IPS DF 4.7 (cell line): ENCODE results near the gene EHBP1.
"Not testable (repeated sequence)": the region's sequence is repeated elsewhere in the genome, so short reads cannot be mapped to it uniquely, and the experiment has no call there.

ENCODE experiments used
- DNase-seq: peaks from one replicate; pipeline ENCODE4 v3.0.0-alpha.2; 2013; ENCODE audit warnings: low spot score; ENCODE audit errors: extremely low read depth

EHBP1 gene

DNA sequence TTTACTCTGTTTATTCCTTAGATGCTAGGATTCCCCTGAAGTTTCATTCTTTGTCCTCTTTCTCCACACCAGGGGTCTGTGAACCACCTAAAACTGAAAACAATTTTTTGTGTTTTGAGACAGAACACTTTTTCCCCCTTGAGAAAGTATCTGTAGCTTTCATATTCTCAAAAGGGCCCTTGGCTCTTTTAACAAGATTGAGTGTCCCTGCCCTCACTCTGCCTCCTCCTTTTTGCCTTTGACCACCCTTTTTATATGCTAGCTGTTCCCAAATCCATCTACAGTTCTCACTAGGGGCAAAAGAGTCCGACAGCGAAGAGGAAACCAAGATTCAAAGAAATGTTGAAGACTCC lies 883 bp upstream of the EHBP1 start:
- DNase-seq, result no peak

DNA sequence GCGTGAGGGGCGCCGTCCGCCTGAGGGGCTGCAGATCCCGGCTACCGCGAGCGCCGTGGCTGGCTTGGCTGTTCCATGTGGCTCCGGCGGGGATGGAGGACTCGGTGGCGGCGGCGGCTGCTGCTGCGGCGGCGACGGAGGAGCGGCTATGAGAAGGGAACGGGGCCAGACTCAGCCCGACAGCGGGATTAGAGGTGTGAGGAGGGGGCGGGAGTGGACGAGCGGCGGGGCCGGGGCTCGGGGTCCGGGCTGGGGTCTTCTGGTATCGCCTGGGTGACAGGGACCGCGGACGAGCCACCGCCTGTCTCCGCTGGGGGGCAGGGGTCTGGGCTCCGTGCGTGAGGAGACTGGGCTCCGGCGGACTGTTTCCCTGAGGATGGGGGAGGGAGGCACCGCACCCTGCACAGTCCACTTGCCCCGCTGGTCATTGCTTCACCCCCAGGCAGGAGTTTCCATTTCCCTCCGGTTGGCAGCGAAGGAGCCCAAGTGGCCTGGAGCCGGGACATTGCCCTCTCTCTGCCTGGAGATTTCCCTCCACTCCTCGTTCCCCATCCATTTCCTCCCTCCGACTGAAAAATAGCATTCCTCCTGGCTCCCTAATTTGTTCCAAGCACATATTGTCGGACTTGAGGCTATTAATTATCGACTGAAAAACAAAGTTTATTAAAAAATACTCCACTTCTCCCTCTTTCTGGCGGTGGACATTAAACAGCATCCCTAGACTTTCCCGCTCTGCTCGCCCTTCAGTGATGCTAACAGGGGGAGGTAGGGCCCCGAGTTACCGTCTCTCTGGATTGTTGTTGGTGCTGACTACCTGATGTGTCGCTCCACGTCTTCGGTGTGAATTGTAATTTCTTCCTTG lies 577 bp downstream of the EHBP1 start:
- DNase-seq, result no peak

DNA sequence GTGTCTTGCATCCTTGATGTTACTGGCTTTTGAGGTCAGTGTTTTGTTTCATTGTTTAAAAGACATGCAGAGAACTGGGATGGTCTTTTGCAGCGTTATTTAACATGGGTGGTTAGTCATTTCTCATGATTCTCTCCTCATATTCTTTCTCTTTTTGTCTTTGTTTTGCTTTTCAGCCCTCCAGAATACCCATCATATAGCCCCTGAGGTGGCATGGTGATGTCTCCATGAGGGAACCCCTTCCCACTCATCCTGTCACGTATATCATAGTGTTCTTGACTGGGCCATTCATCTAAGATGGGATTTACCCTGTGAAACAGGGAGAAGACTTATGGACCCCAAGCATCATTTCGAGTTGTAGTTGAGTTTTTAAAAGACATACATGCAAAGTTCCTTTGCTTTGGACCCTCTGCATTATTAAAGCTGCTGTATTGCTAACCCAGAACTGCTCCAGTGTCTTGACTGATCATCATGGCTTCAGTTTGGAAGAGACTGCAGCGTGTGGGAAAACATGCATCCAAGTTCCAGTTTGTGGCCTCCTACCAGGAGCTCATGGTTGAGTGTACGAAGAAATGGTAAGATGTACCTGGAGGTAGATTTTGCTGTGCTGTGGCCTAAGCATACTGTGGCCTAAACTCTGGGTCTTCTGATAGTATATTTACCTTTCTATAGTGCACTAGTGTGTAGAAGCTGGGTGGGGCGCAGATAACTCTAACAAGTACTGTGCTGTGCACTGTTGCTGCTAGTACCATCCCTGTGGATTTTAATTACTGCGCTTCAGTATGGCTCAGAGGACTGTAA lies 1.4 kb downstream of the EHBP1 start:
- no peak for DNase-seq

DNA sequence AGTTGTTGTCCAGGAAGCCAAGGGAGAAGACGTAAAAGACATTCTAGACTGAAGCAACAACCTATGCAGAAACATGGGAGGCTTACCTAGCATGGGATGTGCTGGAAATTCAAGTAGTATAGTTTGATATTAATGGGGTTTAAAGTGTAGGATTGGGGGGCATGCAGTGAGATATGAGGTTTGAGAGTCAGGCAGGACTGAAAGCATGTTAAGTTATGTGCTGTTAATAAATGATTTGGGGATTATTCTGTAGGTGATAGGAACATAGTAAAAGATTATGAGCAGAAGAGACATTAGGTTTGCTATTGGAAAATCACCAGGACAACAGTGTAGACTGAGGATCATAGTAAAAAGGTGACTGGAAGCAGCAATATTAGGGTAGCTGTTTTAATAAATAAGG lies 3.2 kb downstream of the EHBP1 start:
- no peak for DNase-seq

DNA sequence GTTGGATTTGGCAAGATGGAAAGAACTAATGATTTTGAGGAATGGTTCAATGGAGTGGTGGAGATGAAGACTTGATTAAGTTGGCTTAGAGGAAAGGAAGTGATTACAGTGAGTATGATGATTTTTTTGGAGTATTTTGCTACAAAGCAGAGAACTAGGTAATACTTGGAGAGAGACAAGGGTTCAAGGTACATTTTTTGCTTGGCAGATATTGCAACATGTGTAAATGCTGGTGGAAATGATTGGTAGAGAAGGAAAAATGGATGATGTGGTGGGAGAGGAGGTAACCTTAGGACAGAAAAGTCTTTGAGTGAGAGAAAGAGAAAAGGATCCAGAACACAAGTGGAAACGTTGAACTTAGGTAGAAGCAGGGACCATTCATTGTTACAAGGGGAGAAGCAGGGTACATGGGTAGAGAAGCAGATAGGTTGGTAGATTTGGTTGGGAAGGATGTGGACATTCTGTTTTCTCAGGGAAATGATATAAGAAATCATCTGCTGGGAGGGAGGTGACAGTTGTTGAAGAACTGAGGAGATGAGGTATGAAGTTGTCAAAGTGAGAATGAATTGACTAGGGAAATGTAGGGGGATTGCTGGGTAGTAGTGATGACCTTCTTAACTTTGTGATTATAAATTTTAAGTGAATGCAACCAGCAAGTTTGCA lies 6.5 kb downstream of the EHBP1 start:
- DNase-seq, result no peak

DNA sequence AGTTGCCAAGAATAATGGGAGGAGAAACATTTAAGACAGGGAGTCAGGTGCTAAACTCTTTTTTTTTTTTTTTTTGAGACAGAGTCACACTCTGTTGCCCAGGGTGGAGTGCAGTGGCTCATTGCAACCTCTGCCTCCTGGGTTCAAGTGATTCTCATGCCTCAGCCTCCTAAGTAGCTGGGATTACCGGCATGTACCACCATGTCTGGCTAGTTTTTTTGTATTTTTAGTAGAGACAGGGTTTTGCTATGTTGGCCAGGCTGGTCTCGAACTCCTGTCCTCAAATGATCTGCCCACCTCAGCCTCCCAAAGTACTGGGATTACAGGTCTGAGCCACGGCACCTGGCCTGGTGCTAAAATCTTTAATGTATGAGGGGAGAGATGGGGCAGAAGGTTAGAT lies 7.7 kb downstream of the EHBP1 start:
- not testable (repeated sequence) for DNase-seq

DNA sequence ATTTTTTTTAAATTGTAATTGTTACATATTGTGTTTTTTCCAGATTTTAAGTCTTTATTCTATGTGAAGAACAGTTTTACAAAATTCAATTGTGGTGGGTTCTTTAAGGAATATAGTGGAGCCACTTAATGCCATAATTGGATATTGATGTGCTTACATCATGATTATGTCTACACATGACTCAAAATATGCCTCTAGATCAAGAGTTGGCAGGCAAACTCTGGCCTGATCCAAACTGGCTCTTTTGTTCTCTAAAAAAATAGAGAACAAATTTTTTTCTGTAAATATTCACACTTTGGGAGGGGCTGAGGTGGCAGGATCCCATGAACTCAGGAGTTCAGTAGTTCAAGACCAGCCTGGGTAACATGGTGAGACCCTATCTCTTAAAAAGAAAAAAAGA lies 8.3 kb downstream of the EHBP1 start:
- no peak for DNase-seq

DNA sequence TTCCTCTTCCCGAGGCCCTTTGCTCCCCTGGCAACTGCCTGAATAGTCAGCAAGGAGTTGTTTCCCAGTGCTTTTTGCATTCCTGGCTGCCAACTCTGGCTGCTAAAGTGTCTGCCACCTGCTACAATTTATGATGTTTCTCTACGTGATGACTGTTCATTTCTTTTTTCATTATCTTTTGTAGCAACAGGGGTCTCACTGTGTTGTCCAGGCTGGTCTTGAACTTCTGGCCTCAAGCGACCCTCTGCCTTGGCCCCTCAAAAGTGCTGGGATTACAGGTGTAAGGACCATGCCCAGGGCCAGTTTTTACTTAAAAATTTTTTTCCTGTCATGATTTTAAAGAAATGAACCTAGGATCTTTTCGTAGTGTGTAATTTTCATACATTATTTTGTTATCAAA lies 11.3 kb downstream of the EHBP1 start:
- no peak for DNase-seq

DNA sequence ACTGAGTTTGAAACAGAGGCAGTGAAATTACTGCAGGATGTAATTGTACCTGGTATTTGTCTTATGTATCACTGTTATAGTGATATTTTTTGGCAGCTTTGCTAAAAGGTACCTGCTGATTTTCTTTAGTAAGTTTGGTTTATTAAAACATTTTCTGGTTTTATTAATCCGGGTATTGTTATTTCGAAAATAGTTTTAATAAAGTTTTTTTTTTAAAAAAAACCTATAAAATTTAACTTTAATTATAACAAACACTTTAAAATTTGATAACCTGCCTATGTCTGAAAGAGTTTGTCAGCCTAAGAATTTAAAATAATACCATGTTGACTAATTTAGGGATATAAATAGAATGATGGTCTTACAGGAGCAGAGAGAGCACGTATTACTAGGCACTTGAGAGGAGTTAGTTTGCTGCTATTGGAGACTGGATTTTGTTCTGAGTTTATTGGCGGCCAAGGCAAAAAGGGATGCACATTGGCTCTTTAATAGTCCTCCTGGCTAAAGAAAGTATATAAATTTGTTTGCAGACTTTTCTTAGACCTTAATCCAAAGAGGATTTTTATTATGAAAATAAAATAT lies 12.1 kb downstream of the EHBP1 start:
- DNase-seq, result no peak

DNA sequence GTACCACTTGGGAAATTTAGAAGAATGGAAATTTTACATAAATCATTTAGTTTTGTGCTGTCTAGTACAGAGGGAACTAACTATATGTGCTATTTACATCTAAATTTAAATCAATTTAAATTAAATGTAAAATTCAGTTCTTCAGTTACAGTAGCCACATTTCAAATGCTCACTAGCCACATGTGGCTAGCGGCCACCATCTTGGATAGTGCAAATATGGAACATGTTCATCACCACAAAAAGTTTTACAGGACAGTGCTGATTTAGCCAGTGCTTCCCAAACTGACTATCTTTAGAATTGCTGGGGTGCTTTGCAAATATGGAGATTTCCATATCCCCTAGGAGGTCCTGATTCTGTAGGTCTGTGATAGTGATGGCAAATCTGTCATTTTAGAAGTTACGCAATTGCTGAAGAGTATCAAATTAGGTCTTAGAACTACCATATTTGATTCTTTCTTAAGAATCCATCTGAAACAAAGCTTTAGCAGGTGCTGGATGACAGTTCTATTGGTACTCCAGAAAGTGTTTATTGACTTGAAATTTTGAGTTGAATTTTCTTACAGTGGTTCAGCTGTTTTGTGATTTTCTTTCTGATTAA lies 12.8 kb downstream of the EHBP1 start:
- DNase-seq, result no peak

DNA sequence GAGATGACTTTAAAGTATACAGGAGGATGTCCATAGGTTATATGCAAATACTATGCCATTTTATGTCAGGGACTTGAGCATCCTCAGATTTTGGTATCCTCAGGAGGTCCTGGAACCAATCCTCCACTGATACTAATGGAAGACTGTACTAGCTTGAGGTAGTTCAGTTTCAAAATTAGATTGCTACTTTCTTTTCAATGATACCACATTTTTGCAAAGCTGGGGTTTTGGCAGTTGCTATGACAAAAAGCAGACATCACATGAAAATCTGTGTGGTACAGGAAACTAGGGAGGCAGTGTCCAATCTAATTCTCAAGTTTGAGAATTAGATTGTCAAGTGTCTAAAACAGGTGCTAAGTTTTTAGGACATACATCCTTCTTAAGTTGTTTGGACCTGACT lies 14.2 kb downstream of the EHBP1 start:
- DNase-seq, result no peak

DNA sequence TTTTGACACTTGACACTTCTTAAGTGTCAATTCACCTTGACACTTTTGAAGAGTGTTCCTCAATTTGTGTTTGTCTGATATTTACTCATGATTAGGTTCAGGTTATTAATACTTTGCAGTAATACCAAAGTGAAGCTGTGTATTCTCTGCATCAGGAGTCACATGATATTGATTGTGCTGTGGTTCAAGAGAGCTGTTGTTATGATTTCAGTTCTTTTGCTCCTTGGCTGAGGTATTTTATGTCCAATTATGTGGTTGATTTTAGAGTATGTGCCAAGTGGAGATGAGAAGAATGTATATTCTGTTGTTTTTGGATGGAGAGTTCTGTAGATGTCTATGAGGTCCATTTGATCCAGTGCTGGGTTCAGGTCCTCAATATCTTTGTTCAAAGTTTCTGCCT lies 17.2 kb downstream of the EHBP1 start:
- DNase-seq, result no peak

DNA sequence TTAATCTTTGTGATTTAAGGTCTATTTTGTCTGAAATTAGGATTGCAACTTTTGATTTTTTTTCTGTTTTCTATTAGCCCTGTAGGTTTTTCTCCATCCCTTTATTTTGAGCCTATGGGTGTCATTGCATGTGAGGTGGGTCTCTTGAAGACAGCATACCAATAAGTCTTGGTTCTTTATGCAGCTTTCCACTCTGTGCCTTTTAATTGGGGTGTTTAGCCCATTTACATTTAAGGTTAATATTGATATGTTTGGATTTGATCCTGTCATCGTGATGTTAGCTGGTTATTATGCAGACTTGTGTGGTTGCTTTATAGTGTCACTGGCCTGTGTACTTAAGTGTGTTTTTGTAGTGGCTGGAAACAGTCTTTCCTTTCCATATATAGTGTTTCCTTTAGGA lies 17.7 kb downstream of the EHBP1 start:
- DNase-seq, result no peak

DNA sequence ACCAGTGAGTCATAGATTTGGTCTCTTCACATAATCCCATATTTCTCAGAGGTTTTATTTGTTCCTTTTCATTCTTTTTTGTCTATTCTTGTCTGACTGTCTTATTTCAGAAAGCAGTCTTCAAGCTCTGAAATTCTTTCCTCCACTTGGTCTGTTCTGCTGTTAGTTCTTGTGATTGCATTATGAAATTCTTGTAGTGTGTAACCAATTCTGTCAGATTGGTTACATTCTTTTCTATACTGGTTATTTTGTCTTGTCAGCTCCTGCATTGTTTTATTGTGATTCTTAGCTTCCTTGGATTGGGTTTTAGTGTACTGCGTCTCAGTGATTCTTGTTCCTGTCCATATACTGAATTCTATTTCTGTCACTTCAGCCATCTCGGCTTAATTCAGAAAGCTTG lies 18.6 kb downstream of the EHBP1 start:
- DNase-seq, result no peak

DNA sequence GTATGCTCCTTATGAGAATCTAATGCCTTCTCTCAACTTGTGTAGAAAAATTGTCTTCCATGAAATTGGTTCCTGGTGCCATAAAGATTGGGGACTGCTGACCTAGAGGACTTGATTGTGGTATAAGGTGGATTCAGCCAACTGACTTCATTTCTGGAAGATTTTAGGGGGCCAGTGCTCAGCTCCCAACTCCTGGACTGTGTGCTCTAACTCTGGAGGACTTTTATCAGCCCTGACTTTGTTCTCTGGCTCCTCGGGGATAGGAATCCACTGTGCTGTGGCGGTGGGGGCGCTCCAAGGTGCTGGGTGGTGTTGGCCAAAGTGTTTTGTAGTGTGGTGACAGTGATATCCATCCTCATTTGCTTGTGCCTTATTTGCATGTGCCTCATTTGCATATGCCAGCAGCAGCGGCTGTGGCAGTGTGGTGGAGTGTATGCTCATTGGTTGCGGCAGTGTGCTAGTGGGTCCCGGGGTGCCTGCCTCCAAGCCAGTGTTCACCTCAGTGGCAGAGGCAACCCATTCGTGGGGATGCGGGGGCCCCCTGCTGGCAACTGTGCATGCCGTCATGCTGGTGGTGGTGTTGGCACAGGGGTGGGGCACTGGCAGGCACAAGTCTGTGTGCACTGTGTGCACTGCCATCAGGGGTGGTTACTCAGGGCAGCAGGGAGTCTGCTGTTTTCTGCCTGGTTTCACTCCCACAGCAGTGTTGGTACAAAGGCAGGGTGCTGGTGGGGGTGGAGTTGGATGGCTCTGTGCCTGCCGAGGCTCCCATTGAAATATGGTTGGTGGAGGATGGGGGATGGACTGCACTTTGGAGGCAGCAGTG lies 19.6 kb downstream of the EHBP1 start:
- DNase-seq, result no peak

DNA sequence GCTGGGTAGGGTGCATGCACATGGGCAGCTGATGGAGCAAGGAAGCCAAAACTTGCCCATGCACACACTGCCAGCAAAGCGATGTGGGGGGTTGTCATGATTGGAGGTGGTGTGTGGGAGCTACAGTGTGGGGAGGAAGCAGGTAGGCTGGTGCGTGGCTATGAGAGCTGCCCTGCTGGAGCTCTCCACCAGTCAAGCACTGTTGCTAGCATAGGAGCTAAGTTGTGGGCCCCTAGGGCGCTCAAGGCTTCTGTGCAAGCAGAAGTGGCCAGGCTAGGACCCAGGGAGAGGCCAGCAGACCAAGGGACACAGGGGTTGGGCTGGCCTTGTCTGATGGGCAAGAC lies 20.2 kb downstream of the EHBP1 start:
- no peak for DNase-seq

DNA sequence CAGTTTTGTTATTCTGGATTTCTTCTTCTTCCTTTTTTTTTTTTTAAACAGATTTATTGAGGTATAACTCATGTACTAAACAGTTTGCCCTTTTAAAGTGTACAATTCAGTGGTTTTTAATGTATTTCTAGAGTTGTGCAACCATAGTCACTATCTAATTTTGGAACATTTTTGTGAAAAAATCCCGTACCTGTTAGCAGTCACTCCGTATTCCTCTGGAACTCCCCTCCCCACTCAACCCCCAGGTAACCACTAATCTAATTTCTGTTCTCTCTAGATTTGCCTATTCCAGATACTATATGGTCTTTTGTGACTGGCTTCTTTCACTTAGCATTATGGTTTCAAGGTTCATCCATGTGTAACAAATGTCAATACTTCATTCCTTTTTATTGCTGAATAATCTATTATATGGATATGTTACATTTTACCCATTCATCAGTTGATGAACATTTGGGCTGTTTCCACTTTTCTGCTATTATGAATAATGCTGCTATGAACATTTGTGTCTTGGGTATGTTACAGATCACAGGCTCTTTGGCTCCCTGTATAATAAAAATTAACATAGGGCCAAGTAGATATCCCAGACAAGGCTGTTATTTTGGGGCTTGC lies 21.9 kb downstream of the EHBP1 start:
- DNase-seq, result no peak

DNA sequence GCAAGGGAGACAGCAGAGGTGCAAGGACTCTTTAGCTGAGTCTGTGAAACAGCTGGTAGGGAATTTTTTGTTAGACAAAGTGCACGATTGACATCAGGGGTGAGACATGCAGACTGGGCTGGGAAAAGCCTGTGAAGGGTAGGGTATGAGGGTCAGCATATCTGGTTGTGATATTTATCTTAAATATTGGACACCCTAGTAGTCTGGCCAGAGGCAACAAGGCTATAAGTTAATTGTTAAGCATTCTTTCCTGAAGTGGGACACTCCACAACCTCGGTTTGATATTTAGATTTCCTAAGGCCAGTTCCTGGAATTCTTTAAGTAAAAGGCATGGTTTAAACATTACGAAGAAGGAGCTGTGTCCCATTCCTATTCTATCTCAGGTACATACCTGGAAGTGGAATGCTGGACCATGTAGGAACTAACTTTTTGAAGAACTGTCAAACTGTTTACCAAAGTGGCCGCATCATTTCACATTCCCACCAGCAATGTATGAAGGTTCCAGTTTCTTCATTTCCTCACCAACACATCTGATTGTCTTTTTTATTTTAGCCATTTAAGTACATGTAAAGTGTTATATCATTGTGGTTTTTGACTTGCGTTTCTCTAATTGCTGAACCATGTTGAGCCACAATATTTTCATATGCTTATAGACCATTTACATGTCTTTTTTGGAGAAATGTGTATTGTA lies 22.5 kb downstream of the EHBP1 start:
- DNase-seq, result no peak

DNA sequence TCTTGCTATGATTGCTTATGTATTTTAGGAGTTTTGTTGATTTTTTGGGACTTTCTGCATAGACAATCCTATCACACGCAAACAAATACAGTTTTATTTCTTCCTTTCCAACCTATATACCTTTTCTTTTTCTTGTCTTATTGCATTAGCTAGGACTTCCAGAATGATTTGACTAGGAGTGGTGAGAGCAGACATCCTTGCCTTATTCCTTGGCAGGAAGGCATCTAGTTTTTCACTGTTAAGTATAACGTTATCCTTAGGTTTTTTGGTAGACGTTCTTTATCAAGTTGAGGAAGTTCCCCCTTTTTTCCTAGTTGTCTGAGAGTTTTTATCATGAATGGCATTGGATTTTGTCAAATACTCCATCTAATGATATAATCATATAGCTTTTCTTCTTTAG lies 25.8 kb downstream of the EHBP1 start:
- no peak for DNase-seq

DNA sequence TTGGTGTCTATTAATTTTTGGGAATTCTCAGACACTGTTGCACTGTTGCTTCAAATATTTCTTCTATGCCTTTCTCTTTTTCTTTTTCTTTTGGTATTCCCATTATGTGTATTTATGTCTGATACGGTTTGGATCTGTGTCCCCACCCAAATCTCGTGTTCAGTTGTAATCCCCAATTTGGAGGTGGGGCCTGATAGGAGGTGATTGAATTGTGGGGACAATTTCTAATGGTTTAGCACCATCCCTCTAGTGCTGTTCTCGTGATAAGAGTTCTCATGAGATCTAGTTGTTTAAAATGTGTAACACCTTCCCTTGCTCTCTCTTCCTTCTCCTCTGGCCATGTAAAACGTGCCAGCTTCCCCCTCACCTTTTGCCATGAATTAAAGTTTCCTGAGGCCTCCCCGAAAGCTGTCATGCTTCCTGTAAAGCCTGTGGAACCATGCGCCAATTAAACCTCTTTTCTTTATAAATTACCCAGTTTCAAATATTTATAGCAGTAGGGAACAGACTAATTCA lies 26.8 kb downstream of the EHBP1 start:
- DNase-seq, result no peak
